Kidney epithelial cell (primary cell): ENCODE results near the gene PLEKHM3. TPM values are rescaled to one million over a fixed set of nuclear protein-coding genes. Genes with fewer than 3 reads are reported as not detected.

Source experiments
- DNase-seq: peaks from one replicate; pipeline ENCODE4 v3.0.0-alpha.2; 2010; ENCODE audit warnings: low read depth
- H3K27me3 ChIP-seq: 2 replicates; pipeline ENCODE4 v1.6.0; 2011; ENCODE audit warnings: low read length; ENCODE audit not compliant: control insufficient read depth, insufficient read depth
- H3K36me3 ChIP-seq: 2 replicates; pipeline ENCODE4 v1.5.1; 2011; ENCODE audit warnings: low read length; ENCODE audit not compliant: control insufficient read depth, insufficient read depth
- H3K4me3 ChIP-seq: 2 replicates; pipeline ENCODE4 v1.5.1; 2011; ENCODE audit warnings: low read depth, mild to moderate bottlenecking, control low read depth, low read length
- total RNA-seq: library from RNA; depleted of rRNA; stranded (reverse); fragments of >200 nt; gene quantifications from 2 replicates; pipeline ENCODE4 v1.2.3, GENCODE V29; 2015
- TF ChIP-seq, protein P1 (sequence below): IDR thresholded peaks from 2 replicates; pipeline ENCODE4 v1.5.1; 2011; ENCODE audit warnings: mild to moderate bottlenecking, moderate library complexity, low read length, control low read depth, inconsistent platforms; ENCODE audit not compliant: insufficient read depth, poor library complexity, severe bottlenecking

Gene PLEKHM3
- total RNA-seq, 1 donor from 2014 or later: 6.3 TPM

- no peaks in the 10 kb centered on the region for H3K36me3 ChIP-seq
- H3K27me3 ChIP-seq: no peaks in the 10 kb centered on the region
- TF ChIP-seq, protein P1, sequence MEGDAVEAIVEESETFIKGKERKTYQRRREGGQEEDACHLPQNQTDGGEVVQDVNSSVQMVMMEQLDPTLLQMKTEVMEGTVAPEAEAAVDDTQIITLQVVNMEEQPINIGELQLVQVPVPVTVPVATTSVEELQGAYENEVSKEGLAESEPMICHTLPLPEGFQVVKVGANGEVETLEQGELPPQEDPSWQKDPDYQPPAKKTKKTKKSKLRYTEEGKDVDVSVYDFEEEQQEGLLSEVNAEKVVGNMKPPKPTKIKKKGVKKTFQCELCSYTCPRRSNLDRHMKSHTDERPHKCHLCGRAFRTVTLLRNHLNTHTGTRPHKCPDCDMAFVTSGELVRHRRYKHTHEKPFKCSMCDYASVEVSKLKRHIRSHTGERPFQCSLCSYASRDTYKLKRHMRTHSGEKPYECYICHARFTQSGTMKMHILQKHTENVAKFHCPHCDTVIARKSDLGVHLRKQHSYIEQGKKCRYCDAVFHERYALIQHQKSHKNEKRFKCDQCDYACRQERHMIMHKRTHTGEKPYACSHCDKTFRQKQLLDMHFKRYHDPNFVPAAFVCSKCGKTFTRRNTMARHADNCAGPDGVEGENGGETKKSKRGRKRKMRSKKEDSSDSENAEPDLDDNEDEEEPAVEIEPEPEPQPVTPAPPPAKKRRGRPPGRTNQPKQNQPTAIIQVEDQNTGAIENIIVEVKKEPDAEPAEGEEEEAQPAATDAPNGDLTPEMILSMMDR: no peak
- DNase-seq: no peak
- H3K4me3 ChIP-seq: no peak overlapping the region
These were observed 19.0 kb downstream of the PLEKHM3 start for GRCh38 chr2:208006337-208006736.

GRCh38 chr2:208001924-208002323 lies 23.4 kb downstream of the PLEKHM3 start:
- DNase-seq: no peak
- TF ChIP-seq, protein P1: no peak
- no peaks in the 10 kb centered on the region for H3K27me3 ChIP-seq
- no peak overlapping the region for H3K4me3 ChIP-seq
- H3K36me3 ChIP-seq: no peaks in the 10 kb centered on the region

DNA sequence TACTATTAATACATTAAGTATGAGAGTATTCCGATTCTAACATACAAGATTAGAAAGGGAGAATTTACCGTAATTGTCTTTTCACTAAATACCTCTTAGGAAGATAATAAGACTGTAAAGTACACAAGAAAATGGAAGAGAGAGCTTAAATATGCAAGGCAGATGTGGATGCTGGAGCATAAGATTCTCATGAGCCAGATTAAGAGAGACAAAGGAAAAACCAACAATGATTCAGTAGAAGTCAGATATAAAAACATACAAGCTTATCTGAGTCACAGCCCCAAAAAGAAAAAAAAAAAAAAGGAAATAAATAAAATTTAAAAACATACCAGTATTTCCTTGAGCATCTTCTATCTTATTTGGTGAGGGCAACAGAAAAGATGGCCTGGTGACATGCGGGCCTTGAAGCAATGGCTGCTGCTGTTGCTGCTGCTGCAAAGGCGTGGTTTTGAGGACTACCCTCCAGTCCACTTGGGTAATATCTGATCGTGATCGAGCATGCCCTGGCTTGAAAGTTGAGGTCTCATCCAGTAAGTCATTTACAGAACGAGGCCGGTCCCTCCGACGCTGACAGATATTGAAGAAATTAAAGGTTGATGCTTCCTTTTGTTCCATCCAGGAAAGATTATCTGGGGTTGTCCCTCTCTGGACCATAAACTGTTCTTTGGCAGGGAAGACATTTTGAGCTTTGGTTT lies 24.5 kb downstream of the PLEKHM3 start:
- H3K36me3 ChIP-seq: no peaks in the 10 kb centered on the region
- H3K4me3 ChIP-seq: no peak overlapping the region
- no peak for DNase-seq
- H3K27me3 ChIP-seq: no peaks in the 10 kb centered on the region
- TF ChIP-seq, protein P1: no peak

GRCh38 chr2:207996848-207997247 lies 28.5 kb downstream of the PLEKHM3 start:
- TF ChIP-seq, protein P1: no peak
- no peaks in the 10 kb centered on the region for H3K27me3 ChIP-seq
- H3K4me3 ChIP-seq: no peak overlapping the region

GRCh38 chr2:207995887-207996286 lies 29.4 kb downstream of the PLEKHM3 start:
- DNase-seq: no peak
- Histone ChIP-seq H3K27me3 (no peaks in the 10 kb centered on the region), H3K4me3 (no peak overlapping the region), H3K36me3 (no peaks in the 10 kb centered on the region)
- TF ChIP-seq, protein P1: no peak

More at GRCh38 chr2:207996848-207997247, 28.5 kb downstream of the PLEKHM3 start:
- no peak for DNase-seq
- no peaks in the 10 kb centered on the region for H3K36me3 ChIP-seq

- Histone ChIP-seq H3K36me3 (no peaks in the 10 kb centered on the region), H3K27me3 (no peaks in the 10 kb centered on the region), H3K4me3 (no peak overlapping the region)
- TF ChIP-seq, protein P1: no peak
- DNase-seq: no peak
These were observed 32.1 kb downstream of the PLEKHM3 start for GRCh38 chr2:207993151-207993763.
